ENCODE results near the gene STAP2. TPM values are rescaled to one million over a fixed set of nuclear protein-coding genes. Genes with fewer than 3 reads are reported as not detected.

STAP2 gene
- total RNA-seq, 1 donor from 2014 or later = 66.2 TPM

DNA sequence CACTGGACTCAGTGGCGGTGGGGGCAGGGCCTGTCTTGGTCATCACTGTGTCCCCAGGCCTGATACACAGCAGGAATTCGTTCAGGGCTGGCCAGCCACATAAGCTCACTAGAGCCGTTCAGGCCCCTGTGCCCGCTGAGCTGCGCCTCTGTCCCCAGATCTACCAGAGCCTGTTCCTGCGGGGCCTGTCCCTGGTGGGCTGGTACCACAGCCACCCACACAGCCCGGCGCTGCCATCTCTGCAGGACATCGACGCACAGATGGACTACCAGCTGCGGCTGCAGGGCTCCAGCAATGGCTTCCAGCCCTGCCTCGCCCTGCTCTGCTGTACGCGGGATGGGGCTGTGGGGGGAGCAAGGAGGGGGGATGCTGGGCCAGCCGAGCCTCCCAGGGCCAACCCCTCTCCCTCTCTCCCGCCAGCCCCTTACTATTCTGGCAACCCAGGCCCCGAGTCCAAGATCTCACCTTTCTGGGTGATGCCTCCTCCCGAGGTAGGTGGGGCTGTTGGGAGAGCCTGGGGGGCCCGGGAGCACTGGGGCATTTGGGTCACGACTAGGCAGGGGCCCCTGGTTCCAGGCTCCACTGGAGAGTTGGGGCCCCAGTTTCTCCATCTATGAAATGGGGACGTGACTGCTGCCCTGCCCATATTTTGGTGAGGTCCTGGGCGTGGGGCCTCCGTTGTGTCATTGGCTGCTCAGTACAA lies 18.6 kb upstream of the STAP2 start:
- Mint-ChIP-seq H3K27ac (ENCODE audit: unreplicated experiment) (no peak overlapping the region), H3K4me1 (ENCODE audit: unreplicated experiment) (no peaks in the 10 kb centered on the region), H3K27me3 (ENCODE audit: unreplicated experiment) (peaks cover 10% of the 10 kb centered on the region), H3K36me3 (ENCODE audit: low read depth, unreplicated experiment) (peaks cover 6% of the 10 kb centered on the region), H3K9me3 (ENCODE audit: unreplicated experiment) (no peaks in the 10 kb centered on the region), H3K4me3 (ENCODE audit: unreplicated experiment) (no peak overlapping the region)
- TF ChIP-seq, protein P1, sequence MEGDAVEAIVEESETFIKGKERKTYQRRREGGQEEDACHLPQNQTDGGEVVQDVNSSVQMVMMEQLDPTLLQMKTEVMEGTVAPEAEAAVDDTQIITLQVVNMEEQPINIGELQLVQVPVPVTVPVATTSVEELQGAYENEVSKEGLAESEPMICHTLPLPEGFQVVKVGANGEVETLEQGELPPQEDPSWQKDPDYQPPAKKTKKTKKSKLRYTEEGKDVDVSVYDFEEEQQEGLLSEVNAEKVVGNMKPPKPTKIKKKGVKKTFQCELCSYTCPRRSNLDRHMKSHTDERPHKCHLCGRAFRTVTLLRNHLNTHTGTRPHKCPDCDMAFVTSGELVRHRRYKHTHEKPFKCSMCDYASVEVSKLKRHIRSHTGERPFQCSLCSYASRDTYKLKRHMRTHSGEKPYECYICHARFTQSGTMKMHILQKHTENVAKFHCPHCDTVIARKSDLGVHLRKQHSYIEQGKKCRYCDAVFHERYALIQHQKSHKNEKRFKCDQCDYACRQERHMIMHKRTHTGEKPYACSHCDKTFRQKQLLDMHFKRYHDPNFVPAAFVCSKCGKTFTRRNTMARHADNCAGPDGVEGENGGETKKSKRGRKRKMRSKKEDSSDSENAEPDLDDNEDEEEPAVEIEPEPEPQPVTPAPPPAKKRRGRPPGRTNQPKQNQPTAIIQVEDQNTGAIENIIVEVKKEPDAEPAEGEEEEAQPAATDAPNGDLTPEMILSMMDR (IDR thresholded peaks at IDR 0.05; ENCODE audit: unreplicated experiment) = no peak
- DNase-seq (ENCODE audit: low spot score) = no peak

DNA sequence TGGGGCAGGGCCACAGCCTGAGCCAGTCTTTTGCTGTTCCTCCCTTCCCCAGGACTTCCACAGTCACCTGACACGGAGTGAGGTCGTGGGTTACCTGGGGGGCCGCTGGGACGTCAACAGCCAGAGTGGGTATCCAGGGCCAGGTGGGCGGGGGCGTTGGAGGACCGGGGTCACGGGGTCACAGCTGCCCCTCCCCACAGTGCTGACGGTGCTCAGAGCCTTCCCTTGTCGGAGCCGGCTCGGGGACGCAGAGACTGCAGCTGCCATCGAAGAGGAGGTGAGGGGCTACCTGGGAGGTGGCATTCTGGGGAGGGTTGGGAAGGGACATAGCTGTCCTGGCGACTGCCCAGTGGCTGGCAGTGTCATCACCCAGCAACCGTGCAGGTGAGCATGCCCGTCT lies 16.3 kb upstream of the STAP2 start:
- Mint-ChIP-seq H3K4me3 (ENCODE audit: unreplicated experiment) (no peak overlapping the region), H3K27ac (ENCODE audit: unreplicated experiment) (no peak overlapping the region), H3K4me1 (ENCODE audit: unreplicated experiment) (no peaks in the 10 kb centered on the region), H3K36me3 (ENCODE audit: low read depth, unreplicated experiment) (no peaks in the 10 kb centered on the region), H3K9me3 (ENCODE audit: unreplicated experiment) (no peaks in the 10 kb centered on the region), H3K27me3 (ENCODE audit: unreplicated experiment) (peaks cover 6% of the 10 kb centered on the region)
- TF ChIP-seq, protein P1 (IDR thresholded peaks at IDR 0.05; ENCODE audit: unreplicated experiment) = no peak
- DNase-seq (ENCODE audit: low spot score) = no peak

DNA sequence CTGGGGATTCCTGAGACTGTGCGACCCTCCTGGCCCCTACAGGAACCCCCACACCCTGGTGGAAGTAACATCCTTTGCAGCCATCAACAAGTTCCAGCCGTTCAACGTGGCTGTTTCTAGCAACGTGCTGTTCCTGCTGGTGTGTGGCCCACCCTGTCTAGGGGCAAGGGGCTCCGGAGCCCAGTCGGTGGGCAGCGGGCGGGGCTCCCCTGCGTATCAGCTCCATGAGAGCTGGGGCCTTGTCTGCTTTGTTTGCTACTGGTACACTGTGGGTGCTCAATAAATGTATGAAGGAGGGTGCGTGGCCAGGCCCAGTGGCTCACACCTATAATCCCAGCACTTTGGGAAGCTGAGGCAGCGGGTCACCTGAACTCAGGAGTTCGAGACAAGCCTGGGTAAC lies 15.7 kb upstream of the STAP2 start:
- Mint-ChIP-seq H3K27me3 (ENCODE audit: unreplicated experiment) (peaks cover 6% of the 10 kb centered on the region), H3K4me1 (ENCODE audit: unreplicated experiment) (no peaks in the 10 kb centered on the region), H3K9me3 (ENCODE audit: unreplicated experiment) (no peaks in the 10 kb centered on the region), H3K4me3 (ENCODE audit: unreplicated experiment) (no peak overlapping the region), H3K36me3 (ENCODE audit: low read depth, unreplicated experiment) (no peaks in the 10 kb centered on the region), H3K27ac (ENCODE audit: unreplicated experiment) (no peak overlapping the region)
- TF ChIP-seq, protein P1 (IDR thresholded peaks at IDR 0.05; ENCODE audit: unreplicated experiment) = no peak
- no peak for DNase-seq (ENCODE audit: low spot score)

DNA sequence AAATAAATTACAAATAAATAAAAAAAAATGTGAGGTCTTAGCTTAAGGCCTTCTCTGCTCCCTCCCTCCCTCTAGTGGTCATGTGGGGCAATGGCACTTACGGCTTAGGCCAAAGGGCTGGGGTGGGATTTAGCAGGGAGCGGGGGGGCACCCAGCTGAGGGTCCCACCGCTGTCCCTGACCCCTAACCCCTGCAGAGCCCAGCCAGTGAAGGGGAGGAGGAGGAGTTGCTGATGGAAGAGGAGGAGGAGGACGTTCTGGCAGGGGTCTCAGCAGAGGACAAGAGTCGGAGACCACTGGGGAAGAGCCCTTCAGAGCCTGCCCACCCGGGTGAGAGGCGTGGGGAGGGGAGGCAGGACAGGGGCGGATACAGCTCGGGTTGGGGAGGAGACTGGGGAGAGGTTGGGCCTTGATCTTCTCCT lies 14.1 kb upstream of the STAP2 start:
- peak; percentile 69 for DNase-seq (ENCODE audit: low spot score)
- TF ChIP-seq, protein P1 (IDR thresholded peaks at IDR 0.05; ENCODE audit: unreplicated experiment) = peak; percentile 91
- Mint-ChIP-seq H3K4me3 (ENCODE audit: unreplicated experiment) (no peak overlapping the region), H3K36me3 (ENCODE audit: low read depth, unreplicated experiment) (peaks cover 3% of the 10 kb centered on the region), H3K27me3 (ENCODE audit: unreplicated experiment) (peaks cover 3% of the 10 kb centered on the region), H3K9me3 (ENCODE audit: unreplicated experiment) (no peaks in the 10 kb centered on the region), H3K27ac (ENCODE audit: unreplicated experiment) (no peak overlapping the region), H3K4me1 (ENCODE audit: unreplicated experiment) (no peaks in the 10 kb centered on the region)

DNA sequence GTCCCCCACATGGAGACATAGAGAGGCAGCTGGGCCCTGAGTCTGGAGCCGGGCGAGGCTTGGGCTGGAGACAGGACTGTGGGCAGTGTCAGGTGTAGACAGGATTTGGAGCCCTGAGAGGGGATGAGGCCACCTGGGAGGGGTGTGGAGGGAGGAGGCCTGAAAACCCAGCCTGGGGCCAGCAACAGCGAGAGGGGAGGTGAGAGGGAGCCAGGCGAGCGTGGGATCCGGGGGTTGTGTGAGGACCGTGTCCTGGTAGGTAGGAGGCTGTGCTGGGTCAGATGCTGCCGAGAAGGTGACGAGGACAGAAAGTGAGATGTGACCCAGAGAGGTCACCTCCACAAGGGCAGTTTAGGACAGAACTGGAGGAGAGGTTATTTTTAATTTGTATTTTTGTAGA lies 12.1 kb upstream of the STAP2 start:
- no peak overlapping the region for H3K4me3 Mint-ChIP-seq (ENCODE audit: unreplicated experiment)
- H3K27me3 Mint-ChIP-seq (ENCODE audit: unreplicated experiment) = peaks cover under 1% of the 10 kb centered on the region
- H3K36me3 Mint-ChIP-seq (ENCODE audit: low read depth, unreplicated experiment) = peaks cover 4% of the 10 kb centered on the region
- TF ChIP-seq, protein P1 (IDR thresholded peaks at IDR 0.05; ENCODE audit: unreplicated experiment) = no peak
- H3K4me1 Mint-ChIP-seq (ENCODE audit: unreplicated experiment) = no peaks in the 10 kb centered on the region
- no peaks in the 10 kb centered on the region for H3K9me3 Mint-ChIP-seq (ENCODE audit: unreplicated experiment)
- no peak overlapping the region for H3K27ac Mint-ChIP-seq (ENCODE audit: unreplicated experiment)
- DNase-seq (ENCODE audit: low spot score) = no peak

Measured in endothelial cell (in vitro differentiated cells).